ENCODE data around the gene CD99. TPM values are rescaled to one million over a fixed set of nuclear protein-coding genes. Genes with fewer than 3 reads are reported as not detected.

CD99 gene
- total RNA-seq, 1 donor from 2014 or later, result 714 TPM

DNA sequence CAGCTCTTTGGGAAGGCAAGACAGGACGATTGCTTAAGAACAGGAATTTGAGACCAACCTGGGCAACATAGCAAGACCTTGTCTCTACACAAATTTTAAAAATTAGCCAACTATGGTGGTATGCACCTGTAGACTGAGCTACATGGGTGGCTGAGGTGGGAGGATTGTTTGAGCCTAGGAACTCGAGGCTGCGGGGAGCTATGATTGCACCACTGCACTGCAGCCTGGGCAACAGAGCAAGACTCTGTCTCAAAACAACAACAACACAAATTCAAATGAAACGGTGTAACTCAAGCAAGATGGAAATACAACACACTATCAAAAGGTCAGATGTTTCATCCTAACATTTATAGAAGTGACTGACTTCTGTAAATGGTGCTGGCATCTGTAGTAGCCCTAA is 97.9 kb downstream of the CD99 start:
- no peaks in the 10 kb centered on the region for H3K36me3 Mint-ChIP-seq (ENCODE audit: low read depth, unreplicated experiment)
- TF ChIP-seq, protein P1, sequence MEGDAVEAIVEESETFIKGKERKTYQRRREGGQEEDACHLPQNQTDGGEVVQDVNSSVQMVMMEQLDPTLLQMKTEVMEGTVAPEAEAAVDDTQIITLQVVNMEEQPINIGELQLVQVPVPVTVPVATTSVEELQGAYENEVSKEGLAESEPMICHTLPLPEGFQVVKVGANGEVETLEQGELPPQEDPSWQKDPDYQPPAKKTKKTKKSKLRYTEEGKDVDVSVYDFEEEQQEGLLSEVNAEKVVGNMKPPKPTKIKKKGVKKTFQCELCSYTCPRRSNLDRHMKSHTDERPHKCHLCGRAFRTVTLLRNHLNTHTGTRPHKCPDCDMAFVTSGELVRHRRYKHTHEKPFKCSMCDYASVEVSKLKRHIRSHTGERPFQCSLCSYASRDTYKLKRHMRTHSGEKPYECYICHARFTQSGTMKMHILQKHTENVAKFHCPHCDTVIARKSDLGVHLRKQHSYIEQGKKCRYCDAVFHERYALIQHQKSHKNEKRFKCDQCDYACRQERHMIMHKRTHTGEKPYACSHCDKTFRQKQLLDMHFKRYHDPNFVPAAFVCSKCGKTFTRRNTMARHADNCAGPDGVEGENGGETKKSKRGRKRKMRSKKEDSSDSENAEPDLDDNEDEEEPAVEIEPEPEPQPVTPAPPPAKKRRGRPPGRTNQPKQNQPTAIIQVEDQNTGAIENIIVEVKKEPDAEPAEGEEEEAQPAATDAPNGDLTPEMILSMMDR (IDR thresholded peaks at IDR 0.05; ENCODE audit: unreplicated experiment), result no peak
- no peak overlapping the region for H3K4me3 Mint-ChIP-seq (ENCODE audit: unreplicated experiment)
- H3K9me3 Mint-ChIP-seq (ENCODE audit: unreplicated experiment), result no peaks in the 10 kb centered on the region
- H3K27ac Mint-ChIP-seq (ENCODE audit: unreplicated experiment), result no peak overlapping the region
- no peaks in the 10 kb centered on the region for H3K4me1 Mint-ChIP-seq (ENCODE audit: unreplicated experiment)
- DNase-seq (ENCODE audit: low spot score), result no peak
- H3K27me3 Mint-ChIP-seq (ENCODE audit: unreplicated experiment), result peaks cover 3% of the 10 kb centered on the region

DNA sequence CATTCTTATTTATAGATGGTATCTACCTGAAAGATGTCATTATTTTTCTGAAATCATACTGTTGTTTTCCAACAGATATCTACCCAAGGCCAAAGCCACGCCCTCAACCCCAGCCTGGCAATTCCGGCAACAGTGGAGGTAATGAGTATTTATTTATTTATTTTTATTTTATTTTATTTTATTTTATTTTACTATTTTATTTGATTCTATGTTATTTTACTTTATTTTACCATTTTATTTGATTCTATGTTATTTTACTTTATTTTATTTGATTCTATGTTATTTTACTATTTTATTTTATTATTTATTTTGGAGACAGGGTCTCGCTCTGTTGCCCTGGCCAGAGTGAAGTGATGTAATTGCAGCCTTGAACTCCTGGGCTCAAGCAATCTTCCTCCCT is 98.5 kb downstream of the CD99 start:
- Mint-ChIP-seq H3K4me1 (ENCODE audit: unreplicated experiment) (no peaks in the 10 kb centered on the region), H3K27me3 (ENCODE audit: unreplicated experiment) (peaks cover 3% of the 10 kb centered on the region), H3K27ac (ENCODE audit: unreplicated experiment) (no peak overlapping the region), H3K36me3 (ENCODE audit: low read depth, unreplicated experiment) (no peaks in the 10 kb centered on the region), H3K4me3 (ENCODE audit: unreplicated experiment) (no peak overlapping the region), H3K9me3 (ENCODE audit: unreplicated experiment) (no peaks in the 10 kb centered on the region)
- TF ChIP-seq, protein P1 (IDR thresholded peaks at IDR 0.05; ENCODE audit: unreplicated experiment), result no peak
- DNase-seq (ENCODE audit: low spot score), result no peak

Other genes starting within 250 kb of the CD99 start
- gene DHRSX, start 190.3 kb upstream of the CD99 start, total RNA-seq (ENCODE audit: unreplicated experiment), result 22.2 TPM
- 40.2 TPM for gene ZBED1, start 190.3 kb upstream of the CD99 start, total RNA-seq (ENCODE audit: unreplicated experiment)
- 0.18 TPM for gene XG, start 60.7 kb downstream of the CD99 start, total RNA-seq (ENCODE audit: unreplicated experiment)
- 4.5 TPM for gene GYG2, start 137.6 kb downstream of the CD99 start, total RNA-seq (ENCODE audit: unreplicated experiment)
- 19.8 TPM for gene ARSD, start 238.0 kb downstream of the CD99 start, total RNA-seq (ENCODE audit: unreplicated experiment)